H1 (cell line): ENCODE measurements around the gene FTSJ3. TPM values are rescaled to one million over a fixed set of nuclear protein-coding genes. Genes with fewer than 3 reads are reported as not detected.

Experiments
- CTCF ChIA-PET: fragments of 300-600 bp; sonication (Branson Sonifier 250); formaldehyde crosslinking; loops from one replicate; lab custom pipeline; 2021; ENCODE audit not compliant: partially characterized antibody; lab: Charles Lee
- POLR2A ChIA-PET: fragments of 300-600 bp; sonication (Branson Sonifier 250); formaldehyde crosslinking; loops from one replicate; lab custom pipeline; 2021; ENCODE audit warnings: inconsistent platforms; ENCODE audit not compliant: partially characterized antibody; lab: Charles Lee
- DNase-seq, 2 experiments: peaks; one replicate each; pipeline versions ENCODE4 v3.0.0 to v3.0.0-alpha.2; 2010 to 2022; ENCODE audit warnings: low spot score in 2 of 2, low read depth in 1 of 2, mixed read lengths in 1 of 2
- FAIRE-seq: peaks from 2 replicates; lab custom pipeline; 2011; peaks lifted over from hg19 to GRCh38; lab: Jason Lieb, UNC
- H2AFZ ChIP-seq: 2 replicates; pipeline ENCODE4 v1.8.1; 2012; ENCODE audit warnings: low read length, inconsistent platforms
- H2AK5ac ChIP-seq: 2 replicates; pipeline ENCODE4 v1.6.1; 2013; ENCODE audit warnings: low read depth, low read length
- H2BK120ac ChIP-seq: replicated peaks from 2 replicates; pipeline ENCODE3; 2013; ENCODE audit warnings: low read depth, low read length, inconsistent platforms
- H2BK12ac ChIP-seq: 2 replicates; pipeline ENCODE4 v1.6.1; 2013; ENCODE audit warnings: low read depth, low read length
- H2BK15ac ChIP-seq: 2 replicates; pipeline ENCODE4 v1.6.1; 2013; ENCODE audit warnings: low read length
- H2BK20ac ChIP-seq: 2 replicates; pipeline ENCODE4 v1.6.1; 2013; ENCODE audit warnings: low read length
- H2BK5ac ChIP-seq: 2 replicates; pipeline ENCODE4 v1.6.1; 2013; ENCODE audit warnings: low read depth, low read length
- H3K14ac ChIP-seq: 2 replicates; pipeline ENCODE4 v1.6.1; 2013; ENCODE audit warnings: inconsistent platforms; ENCODE audit not compliant: insufficient read length
- H3K18ac ChIP-seq: 2 replicates; pipeline ENCODE4 v1.6.1; 2013; ENCODE audit warnings: low read length; ENCODE audit errors: extremely low read depth
- H3K23ac ChIP-seq: 2 replicates; pipeline ENCODE4 v1.6.1; 2013; ENCODE audit warnings: inconsistent platforms; ENCODE audit not compliant: insufficient read length
- H3K23me2 ChIP-seq: 2 replicates; pipeline ENCODE4 v1.6.1; 2013; ENCODE audit warnings: low read depth, low read length
- H3K27ac ChIP-seq: 2 replicates; pipeline ENCODE4 v1.6.1; 2011; ENCODE audit warnings: low read depth, low read length, inconsistent platforms
- H3K27me3 ChIP-seq, 4 experiments: replicated peaks in 1 of 4; 1 replicate in 1 of 4; 2 replicates in 3 of 4; pipeline versions ENCODE4 v1.6.1 to v1.8.1; 2011 to 2013; ENCODE audit warnings: low read length in 3 of 4, mild to moderate bottlenecking in 3 of 4, inconsistent platforms in 2 of 4, mixed read lengths in 2 of 4, moderate library complexity in 1 of 4; ENCODE audit not compliant: control insufficient read depth in 3 of 4, insufficient read depth in 3 of 4; ENCODE audit errors: extremely low read depth in 1 of 4
- H3K36me3 ChIP-seq, 4 experiments: 2 replicates each; pipeline versions ENCODE4 v1.6.1 to v1.8.1; 2011 to 2013; ENCODE audit warnings: mild to moderate bottlenecking in 4 of 4, low read length in 3 of 4, moderate library complexity in 2 of 4, control low read depth in 1 of 4, inconsistent platforms in 1 of 4; ENCODE audit not compliant: insufficient read depth in 4 of 4, control insufficient read depth in 2 of 4
- H3K4ac ChIP-seq: replicated peaks from 2 replicates; pipeline ENCODE3; 2013; ENCODE audit warnings: low read length, low read depth, mixed read lengths, inconsistent platforms; ENCODE audit not compliant: insufficient read length
- H3K4me1 ChIP-seq, 4 experiments: replicated peaks in 1 of 4; 1 replicate in 1 of 4; 2 replicates in 3 of 4; pipeline versions ENCODE4 v1.6.1 to v1.8.1; 2011 to 2013; ENCODE audit warnings: low read length in 3 of 4, inconsistent platforms in 2 of 4, mixed read lengths in 1 of 4; ENCODE audit not compliant: insufficient read depth in 4 of 4, control insufficient read depth in 3 of 4
- H3K4me2 ChIP-seq, 2 experiments: 2 replicates each; pipeline versions ENCODE4 v1.6.1 to v1.8.1; 2011 to 2013; ENCODE audit warnings: low read depth in 2 of 2, low read length in 2 of 2, control low read depth in 1 of 2, inconsistent platforms in 1 of 2, mild to moderate bottlenecking in 1 of 2; ENCODE audit not compliant: insufficient read depth in 1 of 2
- H3K4me3 ChIP-seq, 4 experiments: fragments of 200-600, 300-600 bp in 1 of 4; sonication (generic), shearing (Covaris generic), sonication (Bioruptor Twin) in 1 of 4; 2 replicates each; pipeline versions ENCODE4 v1.5.1 to v1.8.1; 2011 to 2016; ENCODE audit warnings: low read length in 4 of 4, low read depth in 3 of 4, control low read depth in 2 of 4, inconsistent platforms in 2 of 4, mild to moderate bottlenecking in 2 of 4, mixed read lengths in 1 of 4, moderate library complexity in 1 of 4; ENCODE audit not compliant: insufficient read depth in 2 of 4; ENCODE audit errors: extremely low read depth in 1 of 4
- H3K56ac ChIP-seq: replicated peaks from 2 replicates; pipeline ENCODE3; 2013; ENCODE audit warnings: low read depth, mild to moderate bottlenecking, mixed read lengths, low read length, inconsistent platforms; ENCODE audit not compliant: insufficient read length
- H3K79me1 ChIP-seq: 2 replicates; pipeline ENCODE4 v1.6.1; 2013; ENCODE audit warnings: low read depth, low read length, control low read depth
- H3K79me2 ChIP-seq, 2 experiments: 2 replicates each; pipeline versions ENCODE4 v1.6.1 to v1.8.1; 2012 to 2013; ENCODE audit warnings: low read length in 2 of 2, mild to moderate bottlenecking in 2 of 2, inconsistent platforms in 1 of 2; ENCODE audit not compliant: insufficient read depth in 2 of 2, control insufficient read depth in 1 of 2
- H3K9ac ChIP-seq, 4 experiments: replicated peaks in 1 of 4; 1 replicate in 1 of 4; 2 replicates in 3 of 4; pipeline versions ENCODE4 v1.6.1 to v1.8.1; 2011 to 2013; ENCODE audit warnings: low read depth in 3 of 4, low read length in 3 of 4, control low read depth in 2 of 4, mild to moderate bottlenecking in 2 of 4, moderate library complexity in 2 of 4, inconsistent platforms in 1 of 4; ENCODE audit errors: extremely low read depth in 1 of 4
- H3K9me3 ChIP-seq, 2 experiments: 2 replicates each; pipeline versions ENCODE4 v1.6.1 to v1.8.1; 2012 to 2013; ENCODE audit warnings: mild to moderate bottlenecking in 2 of 2, moderate library complexity in 2 of 2, control low read depth in 1 of 2, inconsistent platforms in 1 of 2, low read depth in 1 of 2, low read length in 1 of 2, mixed read lengths in 1 of 2; ENCODE audit not compliant: insufficient read depth in 2 of 2
- H4K20me1 ChIP-seq, 2 experiments: replicated peaks in 1 of 2; 2 replicates each; pipeline versions ENCODE3 to v1.8.1; 2011 to 2013; ENCODE audit warnings: inconsistent platforms in 2 of 2, low read length in 2 of 2, mild to moderate bottlenecking in 1 of 2; ENCODE audit not compliant: insufficient read depth in 2 of 2, control insufficient read depth in 1 of 2
- H4K5ac ChIP-seq: 2 replicates; pipeline ENCODE4 v1.6.1; 2013; ENCODE audit warnings: low read length, low read depth, mixed read lengths, inconsistent platforms; ENCODE audit not compliant: insufficient read length
- H4K8ac ChIP-seq: 2 replicates; pipeline ENCODE4 v1.8.0; 2013; ENCODE audit warnings: mild to moderate bottlenecking, moderate library complexity, low read length, inconsistent platforms; ENCODE audit not compliant: insufficient read depth; ENCODE audit errors: extremely low read depth
- H4K91ac ChIP-seq: replicated peaks from 2 replicates; pipeline ENCODE3; 2013; ENCODE audit warnings: low read length, mixed read lengths, inconsistent platforms; ENCODE audit not compliant: insufficient read length
- BACH1 ChIP-seq: IDR thresholded peaks from 2 replicates; pipeline ENCODE4 v1.6.1; 2012; ENCODE audit warnings: low read length, improper control_type of control experiment
- JUND ChIP-seq: IDR thresholded peaks from 2 replicates; pipeline ENCODE4 v1.6.1; 2011; ENCODE audit warnings: mild to moderate bottlenecking, improper control_type of control experiment, low read length
- KDM1A ChIP-seq: fragments of 200-600, 300-600 bp; sonication (generic); IDR thresholded peaks from 2 replicates; pipeline ENCODE4 v1.7.1; 2016; ENCODE audit warnings: mild to moderate bottlenecking, low read length, borderline replicate concordance
- SAP30 ChIP-seq: fragments of 300-600 bp; sonication (generic); IDR thresholded peaks from 2 replicates; pipeline ENCODE4 v1.7.1; 2012; ENCODE audit warnings: low read length, moderate library complexity, mild to moderate bottlenecking, inconsistent platforms; ENCODE audit not compliant: insufficient read depth, insufficient replicate concordance
- YY1 ChIP-seq: IDR thresholded peaks from 2 replicates; pipeline ENCODE4 v1.6.1; 2011; ENCODE audit warnings: low read depth, mild to moderate bottlenecking, low read length
- WGBS, 2 experiments: shearing (Covaris generic) in 1 of 2; methylation state at CpG; one replicate each; pipeline versions ENCODE4 v1.1.6 to v1.1.7; 2013 to 2015; ENCODE audit warnings: low lambda C conversion rate in 2 of 2, mixed read lengths in 2 of 2, inconsistent platforms in 1 of 2, low coverage in 1 of 2, missing lambda C conversion rate in 1 of 2; ENCODE audit not compliant: insufficient replicate concordance in 2 of 2, insufficient coverage in 1 of 2, insufficient read length in 1 of 2; ENCODE audit errors: extremely low coverage in 1 of 2, missing lambda C conversion rate in 1 of 2; 5-methylcytosine and 5-hydroxymethylcytosine counted together
- polyA plus RNA-seq, 7 experiments: library from polyadenylated mRNA; depleted of rRNA in 3 of 7; stranded (reverse) in 5 of 7; unstranded in 2 of 7; fragments of >200 nt in 5 of 7; fragments of 200-250 nt in 2 of 7; gene quantifications; 1 replicate in 5 of 7; 2 replicates in 1 of 7; 4 replicates in 1 of 7; pipeline versions ENCODE4 v1.2.1 to v1.2.3, GENCODE V29; 2011 to 2013; ENCODE audit warnings: missing spikeins in 2 of 7, mixed read lengths in 2 of 7
- total RNA-seq: library from RNA; stranded (reverse); fragmentation: NEBNext Ultra II Directional; extraction: Animal tissue kit (Norgen Biotek cat#: 25700); gene quantifications from 2 replicates; pipeline ENCODE4 v1.2.1, GENCODE V29; 2021

Gene FTSJ3
- total and polyA plus RNA-seq, 2 of the 8 experiments (the other 6 are each of a cell fraction or from before 2014, with no cell fraction given): 42.7 to 77.2 TPM

- Histone ChIP-seq H2BK5ac (no peak overlapping the region), H3K56ac (peak overlapping the region; percentile 42), H3K9ac (no peak overlapping the region), H2BK20ac (no peak overlapping the region), H3K23me2 (peaks cover 10% of the 10 kb centered on the region), H3K4me3 (peak overlapping the region in 1 of 4 experiments; percentile 97; a peak in 2 of 8 replicates), H3K14ac (no peak overlapping the region), H3K27me3 (peaks cover 0 to 23% (median 18%) of the 10 kb centered on the region in 4 experiments; a peak in 6 of 7 replicates), H4K91ac (no peak overlapping the region), H4K8ac (no peak overlapping the region), H2AFZ (no peak overlapping the region), H3K27ac (no peak overlapping the region), H4K5ac (no peak overlapping the region), H2BK12ac (no peak overlapping the region), H3K18ac (no peak overlapping the region), H2BK120ac (no peak overlapping the region), H3K9me3 (peaks cover 4 to 6% of the 10 kb centered on the region in 2 experiments; a peak in 3 of 4 replicates), H3K23ac (no peak overlapping the region), H2BK15ac (no peak overlapping the region), H4K20me1 (peaks cover 0 to 3% of the 10 kb centered on the region in 2 experiments), H3K4ac (no peak overlapping the region), H3K79me2 (peaks cover 11 to 21% of the 10 kb centered on the region in 2 experiments), H2AK5ac (no peak overlapping the region), H3K36me3 (no peaks in the 10 kb centered on the region), H3K4me1 (peaks cover under 1 to 13% (median 12%) of the 10 kb centered on the region in 4 experiments), H3K4me2 (peak overlapping the region; percentile 59; a peak in 1 of 4 replicates), H3K79me1 (peaks cover 6% of the 10 kb centered on the region; the same call in 1 of the 2 replicates)
- CTCF ChIA-PET: interaction anchor here (0.8 to 6.9 kb wide), 6 partner anchors 9 to 177 kb away, joined by 3 to 77 read pairs (median 5); partner anchors contain the start of gene GH2
- TF ChIP-seq SAP30 (no peak), BACH1 (no peak), JUND (no peak), KDM1A (no peak), YY1 (no peak)
- POLR2A ChIA-PET: interaction anchor here (0.9 to 27.8 kb wide), 3 partner anchors 9 to 70 kb away, joined by 3 to 593 read pairs (median 13); partner anchors contain the start of genes CCDC47, DDX42, FTSJ3 and PSMC5
- FAIRE-seq (no peak), DNase-seq (no peak)
- WGBS, 2 experiments: 92% methylated on average over 9 of the region's 9 CpGs; no CpG with 5 or more reads in 1 of the 2 experiments
These were observed 16.6 kb upstream of the FTSJ3 start for GRCh38 chr17:63843910-63844677.
